ENCODE data around the gene LOXL3. TPM values are rescaled to one million over a fixed set of nuclear protein-coding genes. Genes with fewer than 3 reads are reported as not detected.

LOXL3 gene
- total RNA-seq, 4 donors from 2014 or later: 7.2 to 13.2 (median 8.6) TPM

DNA sequence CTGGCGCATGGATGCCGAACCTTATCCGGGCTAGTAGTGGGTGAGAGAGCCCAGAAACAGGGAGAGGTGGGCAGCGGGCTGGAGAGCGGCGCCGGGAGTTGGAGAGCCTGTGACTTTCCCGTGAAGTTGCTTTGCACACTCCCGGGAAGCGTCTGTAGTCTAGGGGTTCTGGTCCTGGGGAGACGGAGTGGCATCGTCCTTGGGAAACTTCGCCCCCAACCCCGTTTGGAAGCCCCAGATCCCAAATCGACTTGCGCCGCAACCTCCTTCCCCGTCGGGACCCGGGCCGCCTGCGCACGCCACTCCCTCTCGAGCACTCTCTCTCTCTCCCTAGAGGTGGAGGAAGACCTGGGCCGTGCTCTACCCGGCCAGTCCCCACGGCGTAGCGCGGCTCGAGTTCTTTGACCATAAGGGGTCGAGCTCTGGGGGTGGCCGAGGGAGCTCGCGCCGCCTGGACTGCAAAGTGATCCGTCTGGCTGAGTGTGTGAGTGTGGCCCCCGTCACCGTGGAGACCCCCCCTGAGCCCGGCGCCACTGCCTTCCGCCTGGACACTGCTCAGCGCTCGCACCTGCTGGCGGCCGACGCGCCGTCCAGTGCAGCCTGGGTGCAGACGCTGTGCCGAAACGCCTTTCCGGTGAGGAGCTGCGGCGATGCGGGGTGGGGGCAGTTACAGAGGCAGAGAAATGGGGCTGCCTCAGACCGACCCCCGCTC lies 1.2 kb upstream of the LOXL3 start:
- peak overlapping the region; percentile 54 to 84 for H3K4me3 ChIP-seq
- H3K36me3 ChIP-seq: peaks cover 0 to 11% of the 10 kb centered on the region in 2 donors
- no peak for TF ChIP-seq POLR2A (IDR thresholded peaks at IDR 0.05)
- no peak for TF ChIP-seq EP300 (IDR thresholded peaks at IDR 0.05)
- no peak for TF ChIP-seq POLR2AphosphoS5 (IDR thresholded peaks at IDR 0.05)
- peak overlapping the region; percentile 59 to 95 (median 92) for H3K27ac ChIP-seq
- H3K9me3 ChIP-seq: no peaks in the 10 kb centered on the region
- H3K27me3 ChIP-seq: peaks cover 5% of the 10 kb centered on the region
- H3K4me1 ChIP-seq: peaks cover 0 to 39% (median 10%) of the 10 kb centered on the region in 3 donors
- WGBS, 2 donors (ENCODE audit: low coverage in 1 of 2): 1% methylated on average over 11 of the region's 58 CpGs; no CpG with 5 or more reads in 1 of the 2 donors
- peak; percentile 55 for ATAC-seq

- peaks cover 0 to 56% (median 15%) of the 10 kb centered on the region in 3 donors for H3K4me1 ChIP-seq
- no peaks in the 10 kb centered on the region for H3K9me3 ChIP-seq
- ATAC-seq: no peak
- H3K27me3 ChIP-seq: no peaks in the 10 kb centered on the region
- peak overlapping the region in 3 of 4 donors; percentile 91 to 95 (median 92) for H3K27ac ChIP-seq
- 21 to 40% methylated on average over 2 to 12 of the region's 27 CpGs for WGBS, 2 donors (ENCODE audit: low coverage in 1 of 2)
- TF ChIP-seq CTCF (IDR thresholded peaks at IDR 0.05): no peak
- H3K36me3 ChIP-seq: peaks cover 0 to 11% of the 10 kb centered on the region in 2 donors
- peak overlapping the region; percentile 54 to 84 for H3K4me3 ChIP-seq
Observed at GRCh38 chr2:74552914-74553811, 579 bp downstream of the LOXL3 start.

GRCh38 chr2:74551942-74552913 lies 1.5 kb downstream of the LOXL3 start:
- WGBS, 2 donors (ENCODE audit: low coverage in 1 of 2): 75 to 86% methylated on average over 5 to 13 of the region's 21 CpGs
- no peaks in the 10 kb centered on the region for H3K9me3 ChIP-seq
- peaks cover 0 to 11% of the 10 kb centered on the region in 2 donors for H3K36me3 ChIP-seq
- H3K4me1 ChIP-seq: peaks cover 0 to 58% (median 15%) of the 10 kb centered on the region in 3 donors
- peak overlapping the region in 2 of 4 donors; percentile 91 to 92 for H3K27ac ChIP-seq
- no peak for ATAC-seq
- TF ChIP-seq CTCF (IDR thresholded peaks at IDR 0.05): no peak
- no peak for TF ChIP-seq POLR2A (IDR thresholded peaks at IDR 0.05)
- no peak for TF ChIP-seq EP300 (IDR thresholded peaks at IDR 0.05)
- no peak for TF ChIP-seq POLR2AphosphoS5 (IDR thresholded peaks at IDR 0.05)
- H3K27me3 ChIP-seq: no peaks in the 10 kb centered on the region
- no peak overlapping the region for H3K4me3 ChIP-seq

GRCh38 chr2:74551530-74551929 lies 2.2 kb downstream of the LOXL3 start:
- Histone ChIP-seq H3K9me3 (no peaks in the 10 kb centered on the region), H3K4me1 (peaks cover 0 to 58% (median 15%) of the 10 kb centered on the region in 3 donors), H3K27ac (no peak overlapping the region), H3K36me3 (peaks cover 0 to 7% of the 10 kb centered on the region in 2 donors), H3K4me3 (no peak overlapping the region), H3K27me3 (no peaks in the 10 kb centered on the region)
- TF ChIP-seq POLR2AphosphoS5 (IDR thresholded peaks at IDR 0.05): no peak
- no peak for TF ChIP-seq CTCF (IDR thresholded peaks at IDR 0.05)
- no peak for TF ChIP-seq EP300 (IDR thresholded peaks at IDR 0.05)
- TF ChIP-seq POLR2A (IDR thresholded peaks at IDR 0.05): no peak
- no peak for ATAC-seq
